Caco-2 (cell line): ENCODE data around the gene MRPL43. TPM values are rescaled to one million over a fixed set of nuclear protein-coding genes. Genes with fewer than 3 reads are reported as not detected.

Experiments used
- BruUV-seq: library from RNA; stranded (reverse); fragments of 400-500 nt; replicated peaks from 2 replicates; lab custom pipeline; 2021; lab: Mats Ljungman, UMichigan
- CTCF ChIA-PET: fragments of 300-600 bp; sonication (Branson Sonifier 250); formaldehyde crosslinking; loops from one replicate; lab custom pipeline; 2022; ENCODE audit warnings: antibody characterized with exemption; lab: Charles Lee
- POLR2A ChIA-PET: fragments of 300-600 bp; sonication (Branson Sonifier 250); formaldehyde crosslinking; loops from one replicate; lab custom pipeline; 2022; ENCODE audit warnings: antibody characterized with exemption; lab: Charles Lee
- DNase-seq, 2 experiments: peaks; one replicate each; pipeline versions ENCODE4 v3.0.0 to v3.0.0-alpha.2; 2020 to 2022
- H3K27me3 ChIP-seq: replicated peaks from 2 replicates; pipeline ENCODE4 v1.6.0; 2011; ENCODE audit warnings: low read length; ENCODE audit not compliant: control insufficient read depth, insufficient read depth
- H3K36me3 ChIP-seq: 2 replicates; pipeline ENCODE4 v1.5.1; 2011; ENCODE audit warnings: low read length; ENCODE audit not compliant: control insufficient read depth, insufficient read depth
- H3K4me1 ChIP-seq: fragments of 250-450 bp; sonication (Bioruptor Pico); 2 replicates; pipeline ENCODE4 v1.5.1; 2020; ENCODE audit warnings: mild to moderate bottlenecking
- H3K4me3 ChIP-seq: 2 replicates; pipeline ENCODE4 v1.5.1; 2011; ENCODE audit warnings: low read depth, mild to moderate bottlenecking, control low read depth, low read length
- H3K9me3 ChIP-seq: fragments of 250-450 bp; sonication (Bioruptor Pico); 2 replicates; pipeline ENCODE4 v1.5.1; 2020; ENCODE audit warnings: mild to moderate bottlenecking, moderate library complexity
- H3K27ac Mint-ChIP-seq: one replicate; pipeline ENCODE4 v1.8.0; 2022; ENCODE audit warnings: mixed read lengths; ENCODE audit not compliant: unreplicated experiment
- H3K27me3 Mint-ChIP-seq: one replicate; pipeline ENCODE4 v1.8.0; 2022; ENCODE audit warnings: mixed read lengths; ENCODE audit not compliant: insufficient read depth, unreplicated experiment
- H3K36me3 Mint-ChIP-seq: one replicate; pipeline ENCODE4 v1.8.0; 2022; ENCODE audit warnings: mild to moderate bottlenecking, mixed read lengths; ENCODE audit not compliant: insufficient read depth, unreplicated experiment
- H3K4me1 Mint-ChIP-seq: one replicate; pipeline ENCODE4 v1.8.0; 2022; ENCODE audit warnings: low read depth, mixed read lengths; ENCODE audit not compliant: unreplicated experiment
- H3K4me3 Mint-ChIP-seq: one replicate; pipeline ENCODE4 v1.8.0; 2022; ENCODE audit warnings: mild to moderate bottlenecking, moderate library complexity, mixed read lengths; ENCODE audit not compliant: unreplicated experiment
- H3K9me3 Mint-ChIP-seq: one replicate; pipeline ENCODE4 v1.8.0; 2022; ENCODE audit warnings: mixed read lengths; ENCODE audit not compliant: unreplicated experiment
- intact Hi-C: fragments of 100-400 bp; cut with micrococcal nuclease; formaldehyde crosslinking; loops from one replicate; pipeline ENCODE4 v1.10.0; 2022; ENCODE audit not compliant: unreplicated experiment
- total RNA-seq: library from RNA; stranded (reverse); gene quantifications from 2 replicates; pipeline ENCODE4 v1.2.3, GENCODE V29; 2022
- TF ChIP-seq, protein P1 (sequence below), 2 experiments: fragments of 200-600 bp in 1 of 2; IDR thresholded peaks; 1 replicate in 1 of 2; 2 replicates in 1 of 2; pipeline versions ENCODE4 v1.5.1 to v1.8.0; 2011 to 2022; ENCODE audit warnings: antibody characterized with exemption in 1 of 2, control low read depth in 1 of 2, inconsistent platforms in 1 of 2, low read depth in 1 of 2, low read length in 1 of 2, mild to moderate bottlenecking in 1 of 2, moderate library complexity in 1 of 2; ENCODE audit not compliant: insufficient read depth in 1 of 2, severe bottlenecking in 1 of 2, unreplicated experiment in 1 of 2

MRPL43 gene
- total RNA-seq, 1 experiment from 2014 or later: 82.1 TPM

DNA sequence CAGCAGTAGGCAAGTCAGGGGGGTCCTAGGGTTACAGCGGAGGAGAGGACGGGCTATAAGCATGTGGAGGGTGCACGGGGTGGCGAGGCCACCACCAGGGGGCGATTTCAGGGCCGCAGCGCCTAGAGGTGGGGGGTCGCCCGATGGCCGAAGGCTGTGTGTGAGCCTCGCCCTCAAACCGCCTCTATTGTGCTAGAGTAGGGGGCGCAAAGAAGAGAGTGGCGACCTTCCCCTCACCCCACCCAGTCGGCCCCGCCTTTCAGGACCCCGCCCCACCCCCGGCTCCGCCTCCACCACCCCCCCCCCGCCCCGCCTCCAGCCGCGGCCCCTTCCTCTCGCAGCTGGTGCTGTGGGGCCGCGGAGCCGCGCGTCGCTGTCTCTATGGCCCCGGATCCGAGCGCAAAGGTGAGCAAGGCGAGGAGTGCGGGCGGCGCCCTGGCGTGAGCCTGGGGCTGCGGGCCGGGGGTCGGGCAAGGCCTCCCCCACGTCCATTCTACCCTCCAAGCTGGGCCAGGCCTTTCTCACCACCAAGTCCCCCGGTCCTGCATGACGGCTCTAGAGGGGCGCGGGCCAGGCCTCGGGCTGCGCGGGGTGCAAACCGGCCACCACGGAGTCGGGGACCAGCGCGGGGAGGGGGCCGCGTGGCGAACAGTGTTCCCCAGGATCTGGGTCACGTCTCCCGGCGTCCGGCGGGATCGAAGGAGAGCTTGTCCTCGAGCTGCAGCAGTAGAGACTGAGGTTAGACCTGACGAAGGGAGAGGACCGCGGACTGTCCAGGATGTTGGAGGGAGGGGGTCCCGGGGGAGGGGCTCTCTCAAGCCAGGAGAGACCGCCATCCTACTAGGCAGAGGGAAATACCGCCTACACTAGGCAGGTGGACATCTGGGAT, 17.9 kb downstream of the MRPL43 start, which contains the start of gene SEMA4G:
TSS of gene SEMA4G (plus strand) at position 318 of the 889 bp plus-strand sequence. CDS start 3,409 bp downstream, outside the sequence.
- Mint-ChIP-seq H3K27ac (peak within 1 kb of the TSS; percentile 86), H3K4me1 (peaks cover 50% of the 10 kb centered on the region), H3K9me3 (no peaks in the 10 kb centered on the region), H3K27me3 (no peaks in the 10 kb centered on the region), H3K4me3 (peak within 1 kb of the TSS; percentile 90), H3K36me3 (peaks cover 35% of the 10 kb centered on the region)
- ChIA-PET CTCF (interaction anchor here (0.7 to 2.4 kb wide), 8 partner anchors 12 to 127 kb away, joined by 3 to 12 read pairs (median 3); no protein-coding TSS in a partner anchor), POLR2A (interaction anchor here (1.0 to 1.2 kb wide), 2 partner anchors 28 kb away, joined by 3 read pairs; no protein-coding TSS in a partner anchor)
- H3K4me3 ChIP-seq: peak within 1 kb of the TSS; percentile 98
- peak; percentile 69 to 80 for DNase-seq
- BruUV-seq: no TSS peak
- no peaks in the 10 kb centered on the region for H3K9me3 ChIP-seq
- H3K4me1 ChIP-seq: peaks cover 33% of the 10 kb centered on the region
- no peaks in the 10 kb centered on the region for H3K27me3 ChIP-seq
- TF ChIP-seq, protein P1, sequence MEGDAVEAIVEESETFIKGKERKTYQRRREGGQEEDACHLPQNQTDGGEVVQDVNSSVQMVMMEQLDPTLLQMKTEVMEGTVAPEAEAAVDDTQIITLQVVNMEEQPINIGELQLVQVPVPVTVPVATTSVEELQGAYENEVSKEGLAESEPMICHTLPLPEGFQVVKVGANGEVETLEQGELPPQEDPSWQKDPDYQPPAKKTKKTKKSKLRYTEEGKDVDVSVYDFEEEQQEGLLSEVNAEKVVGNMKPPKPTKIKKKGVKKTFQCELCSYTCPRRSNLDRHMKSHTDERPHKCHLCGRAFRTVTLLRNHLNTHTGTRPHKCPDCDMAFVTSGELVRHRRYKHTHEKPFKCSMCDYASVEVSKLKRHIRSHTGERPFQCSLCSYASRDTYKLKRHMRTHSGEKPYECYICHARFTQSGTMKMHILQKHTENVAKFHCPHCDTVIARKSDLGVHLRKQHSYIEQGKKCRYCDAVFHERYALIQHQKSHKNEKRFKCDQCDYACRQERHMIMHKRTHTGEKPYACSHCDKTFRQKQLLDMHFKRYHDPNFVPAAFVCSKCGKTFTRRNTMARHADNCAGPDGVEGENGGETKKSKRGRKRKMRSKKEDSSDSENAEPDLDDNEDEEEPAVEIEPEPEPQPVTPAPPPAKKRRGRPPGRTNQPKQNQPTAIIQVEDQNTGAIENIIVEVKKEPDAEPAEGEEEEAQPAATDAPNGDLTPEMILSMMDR (IDR thresholded peaks at IDR 0.05; ENCODE audit: insufficient read depth in 1 of 2, low read depth in 1 of 2, low read length in 1 of 2, severe bottlenecking in 1 of 2, unreplicated experiment in 1 of 2): peak; percentile 80 to 83
- peaks cover 8% of the 10 kb centered on the region for H3K36me3 ChIP-seq
- intact Hi-C loops: no loop called here

DNA sequence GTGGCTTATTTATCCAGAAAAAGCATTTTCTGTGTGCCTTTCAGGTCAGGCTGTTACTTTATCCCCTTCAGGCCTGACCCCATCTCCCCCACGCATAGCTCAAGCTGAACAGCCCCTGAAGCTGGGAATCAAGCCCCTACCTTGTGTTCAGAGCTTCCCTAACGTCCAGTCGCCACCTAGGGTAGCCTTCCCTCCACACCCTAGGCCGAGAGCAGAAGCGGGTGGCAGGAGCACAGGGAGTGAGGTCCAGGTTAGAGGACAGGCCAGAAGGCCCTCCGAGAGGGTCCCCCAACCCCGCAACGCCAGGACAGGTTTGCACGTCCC, 18.5 kb downstream of the MRPL43 start:
- peak overlapping the region; percentile 98 for H3K4me3 ChIP-seq
- TF ChIP-seq, protein P1 (IDR thresholded peaks at IDR 0.05; ENCODE audit: insufficient read depth in 1 of 2, low read depth in 1 of 2, low read length in 1 of 2, severe bottlenecking in 1 of 2, unreplicated experiment in 1 of 2): no peak
- intact Hi-C loops: no loop called here
- H3K27ac Mint-ChIP-seq: peak overlapping the region; percentile 86
- CTCF ChIA-PET: interaction anchor here (0.6 to 2.4 kb wide), 3 partner anchors 18 to 45 kb away, joined by 3 to 12 read pairs (median 3); partner anchors contain the start of genes MRPL43 and TWNK
- no peak for DNase-seq
- H3K36me3 ChIP-seq: peaks cover 8% of the 10 kb centered on the region
- peaks cover 50% of the 10 kb centered on the region for H3K4me1 Mint-ChIP-seq
- peaks cover 33% of the 10 kb centered on the region for H3K4me1 ChIP-seq
- H3K36me3 Mint-ChIP-seq: peaks cover 29% of the 10 kb centered on the region
- no TSS peak for BruUV-seq
- H3K9me3 ChIP-seq: no peaks in the 10 kb centered on the region
- no peaks in the 10 kb centered on the region for H3K27me3 Mint-ChIP-seq
- H3K9me3 Mint-ChIP-seq: no peaks in the 10 kb centered on the region
- peak overlapping the region; percentile 90 for H3K4me3 Mint-ChIP-seq
- POLR2A ChIA-PET: no interaction called here
- H3K27me3 ChIP-seq: no peaks in the 10 kb centered on the region

DNA sequence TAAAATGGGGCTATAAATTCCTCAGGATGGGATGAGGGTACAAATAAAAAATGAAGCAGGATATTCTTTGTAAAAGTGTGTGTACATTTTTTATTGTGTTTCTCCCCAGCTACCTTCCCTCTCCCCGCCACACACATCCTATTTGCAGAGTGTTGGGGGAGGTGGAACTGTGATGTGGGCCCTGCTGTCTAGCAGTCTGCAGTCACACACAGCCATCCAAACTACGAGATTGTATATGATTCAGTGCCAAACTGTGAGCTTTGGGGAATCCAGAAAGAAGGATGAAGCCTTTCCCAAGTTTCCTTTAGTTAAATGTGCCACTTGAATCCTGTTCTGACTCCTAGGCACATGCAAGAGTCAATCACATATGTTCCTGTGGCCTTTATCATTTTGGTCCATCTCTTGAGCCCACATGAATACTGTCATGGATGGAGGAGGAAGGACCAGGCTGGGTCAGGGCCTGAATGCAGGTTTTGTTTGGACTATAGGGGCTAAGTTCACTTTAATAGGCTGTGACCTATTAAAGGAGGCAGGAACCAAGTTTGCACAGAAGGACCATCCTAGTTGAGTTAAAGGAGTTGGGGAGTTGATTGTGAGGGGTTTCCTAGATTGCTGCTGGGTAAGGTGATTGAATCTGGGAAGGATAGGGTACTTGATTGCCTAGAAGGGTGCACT, 19.1 kb downstream of the MRPL43 start:
- peak overlapping the region; percentile 90 for H3K4me3 Mint-ChIP-seq
- ChIA-PET CTCF (interaction anchor here (0.6 to 2.4 kb wide), 3 partner anchors 19 to 46 kb away, joined by 3 to 12 read pairs (median 4); partner anchors contain the start of genes MRPL43 and TWNK), POLR2A (no interaction called here)

More for the DNA sequence above, 19.1 kb downstream of the MRPL43 start:
- BruUV-seq: TSS peak; percentile 44
- intact Hi-C loops: no loop called here
- Mint-ChIP-seq H3K36me3 (peaks cover 24% of the 10 kb centered on the region), H3K4me1 (peaks cover 49% of the 10 kb centered on the region), H3K27ac (peak overlapping the region; percentile 86), H3K9me3 (no peaks in the 10 kb centered on the region), H3K27me3 (no peaks in the 10 kb centered on the region)
- Histone ChIP-seq H3K4me3 (no peak overlapping the region), H3K4me1 (peaks cover 33% of the 10 kb centered on the region), H3K27me3 (no peaks in the 10 kb centered on the region), H3K9me3 (no peaks in the 10 kb centered on the region), H3K36me3 (peaks cover 7% of the 10 kb centered on the region)
- TF ChIP-seq, protein P1 (IDR thresholded peaks at IDR 0.05; ENCODE audit: insufficient read depth in 1 of 2, low read depth in 1 of 2, low read length in 1 of 2, severe bottlenecking in 1 of 2, unreplicated experiment in 1 of 2): no peak
- DNase-seq: no peak
